Activated B cell treated with CpG ODN at 0.5 μM for 24 hours (primary cell): ENCODE results near the gene CHD3. TPM values are rescaled to one million over a fixed set of nuclear protein-coding genes. Genes with fewer than 3 reads are reported as not detected.

Experiments
- ATAC-seq: fragments of 200-7000 bp; cut with Tn5 transposase; one replicate; pipeline ENCODE4 v1.10.0; 2021; ENCODE audit warnings: low read depth, mild to moderate bottlenecking, moderate library complexity
- CTCF ChIA-PET: fragments of 350-600 bp; sonication (Branson Sonifier 250); formaldehyde crosslinking; loops from one replicate; lab custom pipeline; 2021; ENCODE audit warnings: antibody characterized with exemption; lab: Charles Lee
- POLR2A ChIA-PET: fragments of 350-600 bp; sonication (Branson Sonifier 250); formaldehyde crosslinking; loops from one replicate; lab custom pipeline; 2021; ENCODE audit warnings: antibody characterized with exemption; lab: Charles Lee
- DNase-seq: peaks from one replicate; pipeline ENCODE4 v3.0.0; 2022
- H3K27ac Mint-ChIP-seq: one replicate; pipeline ENCODE4 v1.8.0; 2020; ENCODE audit warnings: mixed read lengths
- H3K27me3 Mint-ChIP-seq: one replicate; pipeline ENCODE4 v1.8.0; 2021; ENCODE audit warnings: mixed read lengths
- H3K36me3 Mint-ChIP-seq: one replicate; pipeline ENCODE4 v1.8.0; 2021; ENCODE audit warnings: low read depth, mixed read lengths
- H3K4me1 Mint-ChIP-seq: one replicate; pipeline ENCODE4 v1.8.0; 2021; ENCODE audit warnings: mixed read lengths
- H3K4me3 Mint-ChIP-seq: one replicate; pipeline ENCODE4 v1.8.0; 2020; ENCODE audit warnings: mild to moderate bottlenecking, mixed read lengths
- H3K9me3 Mint-ChIP-seq: one replicate; pipeline ENCODE4 v1.8.0; 2020; ENCODE audit warnings: mixed read lengths
- intact Hi-C: fragments of 100-400 bp; cut with micrococcal nuclease; formaldehyde crosslinking; loops from one replicate; pipeline ENCODE4 v1.15.1; 2024
- total RNA-seq: library from RNA; stranded (reverse); gene quantifications from 2 replicates; pipeline ENCODE4 v1.2.3, GENCODE V29; 2022
- TF ChIP-seq, protein P1 (sequence below): fragments of 200-600 bp; IDR thresholded peaks from one replicate; pipeline ENCODE4 v1.8.0; 2022; ENCODE audit warnings: antibody characterized with exemption, mild to moderate bottlenecking

Gene CHD3
- total RNA-seq, 1 donor from 2014 or later, result 109 TPM

DNA sequence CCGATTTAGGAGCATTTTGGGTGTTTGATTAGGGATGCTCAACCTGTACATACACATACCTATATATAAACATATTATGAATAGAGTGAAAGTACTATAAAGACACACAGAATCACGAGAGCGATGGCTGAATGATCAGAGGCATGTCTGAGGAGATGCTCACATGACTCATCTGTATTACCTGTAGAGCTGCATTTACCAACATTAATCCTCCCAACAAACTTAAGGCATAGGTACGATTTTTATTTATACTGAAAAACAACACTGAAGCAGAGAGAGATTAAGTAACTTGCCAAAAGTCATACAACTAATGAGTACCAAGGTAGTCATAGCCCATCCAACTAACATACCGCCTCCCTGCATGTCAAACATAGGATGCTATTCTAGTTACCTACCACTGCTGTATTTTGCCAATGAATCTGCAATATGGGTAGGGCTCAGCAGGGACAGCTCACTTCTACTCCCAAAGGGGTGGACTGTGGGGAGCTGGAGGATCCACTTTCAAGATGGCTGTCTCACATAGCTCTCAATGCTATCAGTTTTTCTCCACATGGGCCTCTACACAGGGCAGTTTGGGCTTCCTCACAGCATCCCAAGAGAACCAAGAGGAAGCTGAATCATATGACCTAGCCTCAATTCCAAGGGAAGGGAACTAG, 23.5 kb upstream of the CHD3 start:
- POLR2A ChIA-PET, result interaction anchor here (0.6 to 0.7 kb wide), 2 partner anchors 186 to 292 kb away, joined by 3 to 4 read pairs; no protein-coding TSS in a partner anchor
- intact Hi-C loops, result no loop called here

DNA sequence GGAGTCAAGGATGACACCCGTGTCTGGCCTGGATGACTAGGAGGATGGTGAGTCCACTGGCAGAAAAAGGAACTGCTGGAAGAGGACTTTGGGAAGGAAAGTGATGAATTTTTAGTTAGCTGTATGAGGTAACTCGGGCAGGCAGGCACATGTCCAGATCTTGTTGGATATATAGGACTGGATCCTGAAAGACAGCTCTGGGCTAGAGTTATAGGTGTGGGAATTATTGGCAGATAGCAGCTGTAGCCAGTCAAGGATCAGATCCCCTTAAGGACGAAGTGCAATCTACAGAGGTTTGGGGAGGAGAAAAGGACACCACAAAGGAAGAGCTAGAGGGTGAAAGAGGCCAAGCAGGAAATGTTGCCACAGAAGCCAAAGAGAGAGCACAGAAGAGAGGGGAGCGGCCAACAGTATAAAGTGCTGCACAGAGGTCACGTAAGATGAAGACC, 20.7 kb upstream of the CHD3 start:
- Mint-ChIP-seq H3K9me3 (no peaks in the 10 kb centered on the region), H3K36me3 (peaks cover 18% of the 10 kb centered on the region), H3K4me3 (no peak overlapping the region), H3K27ac (no peak overlapping the region), H3K27me3 (no peaks in the 10 kb centered on the region), H3K4me1 (peaks cover 11% of the 10 kb centered on the region)
- TF ChIP-seq, protein P1, sequence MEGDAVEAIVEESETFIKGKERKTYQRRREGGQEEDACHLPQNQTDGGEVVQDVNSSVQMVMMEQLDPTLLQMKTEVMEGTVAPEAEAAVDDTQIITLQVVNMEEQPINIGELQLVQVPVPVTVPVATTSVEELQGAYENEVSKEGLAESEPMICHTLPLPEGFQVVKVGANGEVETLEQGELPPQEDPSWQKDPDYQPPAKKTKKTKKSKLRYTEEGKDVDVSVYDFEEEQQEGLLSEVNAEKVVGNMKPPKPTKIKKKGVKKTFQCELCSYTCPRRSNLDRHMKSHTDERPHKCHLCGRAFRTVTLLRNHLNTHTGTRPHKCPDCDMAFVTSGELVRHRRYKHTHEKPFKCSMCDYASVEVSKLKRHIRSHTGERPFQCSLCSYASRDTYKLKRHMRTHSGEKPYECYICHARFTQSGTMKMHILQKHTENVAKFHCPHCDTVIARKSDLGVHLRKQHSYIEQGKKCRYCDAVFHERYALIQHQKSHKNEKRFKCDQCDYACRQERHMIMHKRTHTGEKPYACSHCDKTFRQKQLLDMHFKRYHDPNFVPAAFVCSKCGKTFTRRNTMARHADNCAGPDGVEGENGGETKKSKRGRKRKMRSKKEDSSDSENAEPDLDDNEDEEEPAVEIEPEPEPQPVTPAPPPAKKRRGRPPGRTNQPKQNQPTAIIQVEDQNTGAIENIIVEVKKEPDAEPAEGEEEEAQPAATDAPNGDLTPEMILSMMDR, result no peak
- ATAC-seq (no peak), DNase-seq (no peak)
- POLR2A ChIA-PET, result no interaction called here
- intact Hi-C loops, result no loop called here
- CTCF ChIA-PET, result interaction anchor here (1.3 to 3.1 kb wide), 2 partner anchors 33 to 122 kb away, joined by 3 to 11 read pairs; no protein-coding TSS in a partner anchor

More for the DNA sequence above, 23.5 kb upstream of the CHD3 start:
- Mint-ChIP-seq H3K36me3 (peaks cover 18% of the 10 kb centered on the region), H3K9me3 (no peaks in the 10 kb centered on the region), H3K4me1 (peaks cover 14% of the 10 kb centered on the region), H3K4me3 (no peak overlapping the region), H3K27ac (no peak overlapping the region), H3K27me3 (no peaks in the 10 kb centered on the region)
- ATAC-seq, result no peak
- no peak for DNase-seq
- TF ChIP-seq, protein P1, result no peak
- CTCF ChIA-PET, result interaction anchor here (0.6 to 7.2 kb wide), 5 partner anchors 21 to 187 kb away, joined by 3 to 77 read pairs (median 3); no protein-coding TSS in a partner anchor

DNA sequence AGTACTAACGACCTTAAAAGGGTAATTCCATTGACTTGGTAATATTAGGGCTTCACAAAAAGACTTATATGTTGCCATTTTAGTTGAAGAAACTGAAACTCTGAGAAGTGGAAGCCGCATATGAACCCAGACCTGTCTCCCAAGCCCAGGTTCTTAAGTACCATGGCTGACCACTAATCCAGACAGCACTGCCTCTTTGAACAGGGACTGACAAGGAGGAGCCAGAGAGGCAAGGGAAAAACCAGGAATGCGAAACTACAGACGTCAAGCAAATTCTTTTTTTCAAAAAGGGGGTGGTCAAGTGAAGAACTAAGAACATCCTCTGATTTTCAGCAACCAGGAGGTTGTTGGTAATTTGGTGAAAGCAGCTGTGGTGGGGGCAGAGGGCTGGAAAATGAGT, 15.5 kb upstream of the CHD3 start:
- intact Hi-C loops, result no loop called here
- Mint-ChIP-seq H3K36me3 (peaks cover 12% of the 10 kb centered on the region), H3K4me1 (peaks cover 10% of the 10 kb centered on the region), H3K4me3 (no peak overlapping the region), H3K27me3 (no peaks in the 10 kb centered on the region), H3K27ac (no peak overlapping the region), H3K9me3 (no peaks in the 10 kb centered on the region)
- DNase-seq, result no peak
- POLR2A ChIA-PET, result interaction anchor here (0.8 kb wide), 1 partner anchor 11 kb away, joined by 3 read pairs; no protein-coding TSS in a partner anchor
- CTCF ChIA-PET, result no interaction called here
- TF ChIP-seq, protein P1, result no peak
- ATAC-seq, result no peak

DNA sequence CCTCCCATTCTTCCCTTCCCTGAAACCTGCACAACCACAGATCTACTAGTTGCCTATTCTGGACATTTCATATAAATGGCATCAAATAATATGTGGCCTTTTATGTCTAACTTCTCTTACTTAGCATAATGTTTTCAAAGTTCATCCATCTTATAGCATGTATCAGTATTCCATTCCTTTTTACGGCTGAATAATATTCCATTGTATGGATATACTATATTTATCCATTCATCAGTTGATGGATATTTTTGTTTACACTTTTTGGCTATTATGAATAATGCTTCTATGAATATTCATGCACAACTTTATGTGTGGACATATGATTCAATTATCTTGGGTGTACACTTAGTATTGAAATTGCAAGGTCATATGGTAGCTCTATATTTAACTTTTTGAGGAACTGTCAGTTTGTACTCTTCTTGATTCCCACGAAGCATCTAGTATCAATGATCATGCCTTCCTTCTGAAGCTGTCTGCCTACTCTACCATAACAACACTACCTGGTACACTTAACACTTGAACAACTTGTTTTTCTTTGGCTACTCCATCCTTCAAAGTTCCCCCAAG, 12.7 kb upstream of the CHD3 start:
- intact Hi-C loops, result no loop called here
- Mint-ChIP-seq H3K4me1 (peaks cover 8% of the 10 kb centered on the region), H3K4me3 (no peak overlapping the region), H3K27ac (no peak overlapping the region), H3K27me3 (no peaks in the 10 kb centered on the region), H3K36me3 (peaks cover 17% of the 10 kb centered on the region), H3K9me3 (no peaks in the 10 kb centered on the region)
- DNase-seq (no peak), ATAC-seq (no peak)
- POLR2A ChIA-PET, result interaction anchor here (0.5 kb wide), 1 partner anchor 75 kb away, joined by 6 read pairs; no protein-coding TSS in a partner anchor
- CTCF ChIA-PET, result interaction anchor here (1.4 kb wide), 1 partner anchor 14 kb away, joined by 5 read pairs; no protein-coding TSS in a partner anchor
- TF ChIP-seq, protein P1, result no peak

DNA sequence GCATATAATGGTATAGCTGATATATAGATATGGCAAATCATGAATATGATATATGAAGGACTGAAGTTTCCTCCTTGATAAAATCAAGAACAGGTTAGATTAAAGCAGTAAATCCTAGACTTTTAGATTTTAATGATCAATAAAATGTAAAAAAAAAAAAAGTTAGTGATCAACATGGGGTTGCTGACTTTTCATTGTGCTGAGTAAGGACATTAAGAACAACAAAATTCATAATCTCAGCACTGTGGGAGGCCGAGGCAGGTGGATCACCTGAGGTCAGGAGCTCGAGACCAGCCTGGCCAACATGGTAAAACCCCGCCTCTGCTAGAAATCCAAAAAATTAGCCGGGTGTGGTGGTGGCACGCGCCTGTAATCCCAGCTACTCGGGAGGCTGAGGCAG, 10.4 kb upstream of the CHD3 start:
- Mint-ChIP-seq H3K4me1 (peaks cover 8% of the 10 kb centered on the region), H3K27me3 (no peaks in the 10 kb centered on the region), H3K9me3 (no peaks in the 10 kb centered on the region), H3K4me3 (no peak overlapping the region), H3K36me3 (peaks cover 13% of the 10 kb centered on the region), H3K27ac (no peak overlapping the region)
- POLR2A ChIA-PET, result interaction anchor here (1.1 kb wide), 1 partner anchor 11 kb away, joined by 3 read pairs; no protein-coding TSS in a partner anchor
- ATAC-seq (no peak), DNase-seq (no peak)
- CTCF ChIA-PET, result no interaction called here
- TF ChIP-seq, protein P1, result no peak
- intact Hi-C loops, result no loop called here
